Stimulated activated naive B cell treated with anti-CD40 and anti-IgM and Interleukin-4, amounts not matched to agents 10 μg/mL and 1 μg/mL and 100 μg/mL, for 72 hours (primary cell): ENCODE data around the gene OS9.

ENCODE experiments used
- ATAC-seq, 2 donors: fragments of 150-1000 bp; cut with Tn5 transposase; replicated peaks; 2 replicates each; pipeline ENCODE4 v1.10.0; 2021; ENCODE audit warnings: moderate library complexity in 1 of 2
- DNase-seq: peaks from one replicate; pipeline ENCODE4 v3.0.0; 2021
- H3K27ac Mint-ChIP-seq: one replicate; pipeline ENCODE4 v1.8.0; 2022; ENCODE audit warnings: mild to moderate bottlenecking, mixed read lengths
- H3K27me3 Mint-ChIP-seq, 2 donors: one replicate each; pipeline ENCODE4 v1.8.0; 2022; ENCODE audit warnings: mixed read lengths in 2 of 2
- H3K36me3 Mint-ChIP-seq, 2 donors: one replicate each; pipeline ENCODE4 v1.8.0; 2022; ENCODE audit warnings: mixed read lengths in 2 of 2, mild to moderate bottlenecking in 1 of 2
- H3K4me1 Mint-ChIP-seq, 2 donors: one replicate each; pipeline ENCODE4 v1.8.0; 2022; ENCODE audit warnings: mixed read lengths in 2 of 2, mild to moderate bottlenecking in 1 of 2
- H3K4me3 Mint-ChIP-seq, 2 donors: one replicate each; pipeline ENCODE4 v1.8.0; 2022; ENCODE audit warnings: mild to moderate bottlenecking in 2 of 2, mixed read lengths in 2 of 2, moderate library complexity in 1 of 2
- H3K9me3 Mint-ChIP-seq, 2 donors: one replicate each; pipeline ENCODE4 v1.8.0; 2022; ENCODE audit warnings: mixed read lengths in 2 of 2, mild to moderate bottlenecking in 1 of 2

OS9 gene

DNA sequence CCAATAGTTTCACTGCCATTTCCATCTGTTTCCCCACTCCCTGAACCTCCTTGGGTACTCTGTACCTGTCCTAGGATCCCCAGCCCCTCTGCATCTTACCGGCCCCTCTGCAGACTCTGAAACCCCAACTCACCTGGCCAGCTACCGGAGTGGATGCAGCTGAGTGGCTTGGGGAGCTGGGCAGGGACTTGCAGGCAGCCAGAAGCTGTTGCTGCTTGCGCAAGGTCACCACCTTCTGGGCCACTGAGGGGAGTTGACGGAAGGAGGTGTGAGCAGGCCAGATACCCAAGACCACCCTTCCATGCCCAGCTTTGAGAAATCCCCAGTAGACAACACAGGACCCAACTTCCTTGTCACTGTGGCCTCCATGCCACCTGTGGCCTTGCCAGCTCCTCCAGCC lies 38.3 kb downstream of the OS9 start:
- H3K27ac Mint-ChIP-seq = no peak overlapping the region
- H3K36me3 Mint-ChIP-seq = peaks cover 44 to 78% of the 10 kb centered on the region in 2 donors
- no peaks in the 10 kb centered on the region for H3K9me3 Mint-ChIP-seq
- ATAC-seq (no peak), DNase-seq (no peak)
- no peaks in the 10 kb centered on the region for H3K27me3 Mint-ChIP-seq
- H3K4me3 Mint-ChIP-seq = no peak overlapping the region
- peaks cover 0 to 5% of the 10 kb centered on the region in 2 donors for H3K4me1 Mint-ChIP-seq

DNA sequence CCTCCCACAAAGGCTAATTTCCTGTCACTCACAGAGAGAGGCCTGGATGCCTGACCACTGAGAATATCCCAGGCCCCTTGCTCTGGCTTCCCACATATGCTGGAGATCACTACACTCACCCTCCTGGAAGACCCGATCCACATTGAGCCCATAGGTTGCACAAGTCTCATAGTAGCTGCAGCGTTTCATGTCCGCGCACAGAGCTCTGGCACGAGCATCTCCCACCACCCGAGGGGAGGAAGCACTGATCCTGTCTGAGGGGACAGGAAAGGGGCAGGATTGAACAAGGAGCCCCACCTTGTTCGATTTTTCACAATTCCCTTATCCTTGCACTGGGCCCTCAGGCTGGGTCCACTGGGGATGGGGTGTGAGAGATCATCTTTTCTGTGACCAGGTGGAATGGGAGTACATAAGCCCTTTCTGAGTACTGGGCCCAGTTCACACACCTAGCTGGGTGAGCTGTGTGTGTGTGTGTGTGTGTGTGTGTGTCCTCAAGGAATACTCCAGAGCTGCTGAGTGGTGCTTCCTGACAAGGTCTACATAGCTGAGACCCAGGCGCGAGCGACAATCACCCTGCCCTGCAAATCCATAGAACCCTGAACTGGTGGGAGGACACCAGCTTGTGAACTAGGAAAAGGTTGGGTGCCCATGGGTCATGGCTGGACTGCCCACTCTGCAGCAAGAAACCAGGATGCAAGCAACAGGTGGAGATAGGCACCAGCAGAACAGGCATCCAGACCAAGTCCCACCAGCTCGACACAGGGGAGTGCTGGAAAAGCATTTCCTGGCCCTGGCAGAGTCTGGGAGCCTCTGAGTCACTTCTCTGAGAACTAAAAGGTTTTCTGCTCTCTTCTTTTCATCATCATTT lies 39.0 kb downstream of the OS9 start:
- H3K27ac Mint-ChIP-seq = no peak overlapping the region
- ATAC-seq = no peak
- H3K4me1 Mint-ChIP-seq = peaks cover 0 to 5% of the 10 kb centered on the region in 2 donors
- no peaks in the 10 kb centered on the region for H3K27me3 Mint-ChIP-seq
- H3K9me3 Mint-ChIP-seq = no peaks in the 10 kb centered on the region
- peaks cover 40 to 72% of the 10 kb centered on the region in 2 donors for H3K36me3 Mint-ChIP-seq
- H3K4me3 Mint-ChIP-seq = no peak overlapping the region
- no peak for DNase-seq

DNA sequence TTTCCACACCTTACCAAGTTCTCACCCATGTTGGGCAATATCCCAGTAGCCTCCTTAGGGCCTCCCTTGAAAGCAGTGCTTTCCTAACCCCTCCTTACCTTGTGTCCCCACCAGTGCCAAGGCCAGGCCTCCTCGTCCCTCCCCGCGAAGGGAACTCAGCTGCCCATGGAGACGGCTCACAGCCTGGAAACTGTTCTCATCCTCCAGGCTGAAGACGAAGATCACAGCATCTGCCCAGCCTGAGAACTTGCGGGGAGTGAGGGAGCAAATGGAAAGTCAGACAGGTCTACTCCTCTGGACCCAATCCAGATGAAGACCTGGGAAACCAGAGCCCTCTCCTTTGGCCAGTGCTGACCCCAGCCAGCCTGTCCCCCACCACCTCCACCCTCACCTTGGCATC lies 40.0 kb downstream of the OS9 start:
- Mint-ChIP-seq H3K4me1 (peaks cover 1 to 5% of the 10 kb centered on the region in 2 donors), H3K36me3 (peaks cover 37 to 66% of the 10 kb centered on the region in 2 donors), H3K9me3 (no peaks in the 10 kb centered on the region), H3K4me3 (no peak overlapping the region), H3K27ac (no peak overlapping the region), H3K27me3 (no peaks in the 10 kb centered on the region)
- ATAC-seq (no peak), DNase-seq (no peak)

DNA sequence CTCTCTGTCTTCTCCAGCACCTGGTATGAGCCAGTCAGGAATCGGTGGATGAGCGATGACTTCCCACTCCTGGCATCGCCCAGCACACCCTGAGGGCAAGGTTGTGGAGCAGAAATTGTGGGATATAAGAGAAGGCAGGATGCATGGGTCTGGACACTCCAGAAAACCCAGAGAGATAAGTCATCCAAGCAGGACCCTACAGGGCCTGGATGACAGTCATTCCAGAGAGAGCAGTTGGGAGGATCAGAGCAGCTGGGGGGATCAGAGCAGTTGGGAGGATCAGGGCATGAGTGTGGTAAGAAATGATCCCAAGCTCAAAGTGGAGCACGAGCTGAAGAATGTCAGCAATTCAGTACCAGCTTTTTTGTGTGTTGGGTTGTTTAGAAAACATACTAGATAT lies 40.7 kb downstream of the OS9 start:
- ATAC-seq = no peak
- no peak overlapping the region for H3K4me3 Mint-ChIP-seq
- peaks cover 37 to 69% of the 10 kb centered on the region in 2 donors for H3K36me3 Mint-ChIP-seq
- no peak overlapping the region for H3K27ac Mint-ChIP-seq
- DNase-seq = no peak
- no peaks in the 10 kb centered on the region for H3K27me3 Mint-ChIP-seq
- peaks cover 8 to 10% of the 10 kb centered on the region in 2 donors for H3K4me1 Mint-ChIP-seq
- no peaks in the 10 kb centered on the region for H3K9me3 Mint-ChIP-seq

DNA sequence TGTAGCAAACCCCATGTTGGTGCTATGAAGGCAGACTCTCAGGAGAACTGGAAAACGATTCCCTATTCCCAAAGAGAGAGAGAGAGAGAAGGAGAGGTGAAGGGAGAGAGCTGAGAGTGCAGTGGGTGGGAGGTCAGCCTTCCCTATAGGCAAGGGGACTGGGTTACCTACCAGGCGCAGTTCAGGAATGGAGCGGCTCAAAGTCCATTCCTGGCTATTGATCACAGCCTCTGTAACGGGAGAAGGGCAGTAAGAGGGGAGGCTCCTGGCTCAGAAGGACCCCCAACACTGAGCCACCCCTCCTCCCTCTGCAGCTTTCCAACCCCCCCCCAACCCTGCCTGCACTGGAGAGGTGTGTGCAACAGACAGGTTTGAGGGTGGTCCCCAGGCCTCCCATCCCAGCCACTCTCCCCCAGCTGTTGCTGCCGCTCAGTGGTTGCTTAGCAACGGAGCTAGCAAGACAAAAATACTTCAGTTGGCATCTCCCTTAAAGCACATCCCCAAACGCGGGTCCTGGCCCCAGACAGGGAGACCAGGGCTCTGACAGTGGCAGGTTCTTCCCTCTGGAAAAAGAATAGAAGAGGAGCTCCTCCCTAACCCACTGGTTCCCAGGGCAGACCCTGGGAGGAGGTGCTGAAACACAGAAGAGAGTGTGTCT lies 41.4 kb downstream of the OS9 start:
- Mint-ChIP-seq H3K9me3 (no peaks in the 10 kb centered on the region), H3K36me3 (peaks cover 35 to 67% of the 10 kb centered on the region in 2 donors), H3K4me3 (no peak overlapping the region), H3K4me1 (peaks cover 10 to 11% of the 10 kb centered on the region in 2 donors), H3K27ac (no peak overlapping the region), H3K27me3 (no peaks in the 10 kb centered on the region)
- no peak for ATAC-seq
- no peak for DNase-seq

DNA sequence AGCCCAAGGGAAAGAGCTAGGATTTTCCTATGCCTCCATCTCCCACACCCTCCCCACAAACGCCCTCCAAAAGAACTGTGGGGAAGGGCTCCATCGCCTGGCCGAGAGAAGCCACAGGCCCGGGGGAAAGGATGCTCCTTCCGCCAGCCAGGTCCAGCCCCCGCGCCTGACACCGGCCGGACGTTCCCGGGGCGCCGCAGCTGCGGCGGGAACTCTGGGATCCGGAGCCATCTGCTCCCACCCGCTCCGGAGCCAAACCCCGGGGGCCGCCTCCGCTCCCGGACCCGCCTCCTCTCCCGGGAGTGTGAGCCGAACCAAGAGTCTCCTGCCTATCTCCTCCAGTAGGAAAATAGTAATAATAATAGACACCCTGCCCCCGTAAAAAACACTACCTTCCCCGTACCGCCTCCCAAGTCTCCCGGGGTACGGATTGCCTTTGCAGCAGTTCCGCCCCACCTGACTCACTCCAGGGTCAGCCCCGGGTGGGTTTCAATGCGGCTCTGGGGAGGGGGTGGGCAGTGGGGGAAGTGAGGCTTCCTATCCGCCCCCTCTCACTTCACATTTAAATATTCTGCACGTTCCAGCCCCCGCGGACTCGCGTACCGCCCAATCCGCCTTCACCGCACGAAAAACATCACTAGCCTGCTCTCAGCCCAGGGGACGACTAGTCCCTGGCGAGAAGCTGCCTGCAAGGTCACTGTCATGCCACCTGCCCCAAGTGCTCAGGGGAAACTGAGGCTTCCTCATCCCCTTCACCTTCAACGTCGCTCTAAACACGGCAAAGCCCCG lies 42.2 kb downstream of the OS9 start:
- H3K4me1 Mint-ChIP-seq = peaks cover 17 to 20% of the 10 kb centered on the region in 2 donors
- no peaks in the 10 kb centered on the region for H3K9me3 Mint-ChIP-seq
- peak overlapping the region; percentile 76 for H3K27ac Mint-ChIP-seq
- DNase-seq = no peak
- H3K4me3 Mint-ChIP-seq = no peak overlapping the region
- no peak for ATAC-seq
- no peaks in the 10 kb centered on the region for H3K27me3 Mint-ChIP-seq
- peaks cover 29 to 59% of the 10 kb centered on the region in 2 donors for H3K36me3 Mint-ChIP-seq

DNA sequence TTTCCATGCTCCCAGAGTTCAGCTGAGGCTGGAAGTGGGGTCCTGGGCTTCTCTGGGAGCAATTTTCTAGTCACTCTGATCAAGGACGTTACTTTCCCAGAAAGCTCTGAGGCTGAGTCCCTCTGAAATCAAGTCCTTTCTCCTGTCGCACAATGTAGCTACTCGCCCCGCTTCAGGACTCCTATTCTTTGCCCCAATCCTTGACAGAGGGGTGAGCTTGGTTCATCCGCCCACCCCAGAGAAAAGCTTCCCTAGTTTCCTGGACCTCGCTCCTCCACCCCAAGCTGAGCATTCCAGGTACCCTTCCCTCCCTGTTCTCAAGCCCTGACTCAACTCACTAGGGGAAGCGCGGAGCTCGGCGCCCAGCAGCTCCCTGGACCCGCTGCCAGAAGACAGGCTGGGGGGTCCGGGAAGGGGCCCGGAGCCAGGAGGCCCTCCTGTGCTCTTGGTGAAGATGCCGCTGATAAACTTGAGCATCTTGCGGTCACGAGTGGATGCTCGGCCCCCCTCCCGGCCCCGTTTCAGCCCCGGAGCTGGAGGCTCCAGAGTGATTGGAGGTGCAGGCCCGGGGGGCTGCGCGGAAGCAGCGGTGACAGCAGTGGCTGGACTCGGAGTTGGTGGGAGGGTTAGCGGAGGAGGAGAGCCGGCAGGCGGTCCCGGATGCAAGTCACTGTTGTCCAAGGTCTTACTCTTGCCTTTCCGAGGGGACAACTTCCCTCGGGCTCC lies 43.0 kb downstream of the OS9 start:
- no peaks in the 10 kb centered on the region for H3K9me3 Mint-ChIP-seq
- no peak overlapping the region for H3K27ac Mint-ChIP-seq
- DNase-seq (no peak), ATAC-seq (no peak)
- peaks cover 22 to 27% of the 10 kb centered on the region in 2 donors for H3K4me1 Mint-ChIP-seq
- H3K4me3 Mint-ChIP-seq = no peak overlapping the region
- H3K36me3 Mint-ChIP-seq = peaks cover 24 to 52% of the 10 kb centered on the region in 2 donors
- no peaks in the 10 kb centered on the region for H3K27me3 Mint-ChIP-seq

DNA sequence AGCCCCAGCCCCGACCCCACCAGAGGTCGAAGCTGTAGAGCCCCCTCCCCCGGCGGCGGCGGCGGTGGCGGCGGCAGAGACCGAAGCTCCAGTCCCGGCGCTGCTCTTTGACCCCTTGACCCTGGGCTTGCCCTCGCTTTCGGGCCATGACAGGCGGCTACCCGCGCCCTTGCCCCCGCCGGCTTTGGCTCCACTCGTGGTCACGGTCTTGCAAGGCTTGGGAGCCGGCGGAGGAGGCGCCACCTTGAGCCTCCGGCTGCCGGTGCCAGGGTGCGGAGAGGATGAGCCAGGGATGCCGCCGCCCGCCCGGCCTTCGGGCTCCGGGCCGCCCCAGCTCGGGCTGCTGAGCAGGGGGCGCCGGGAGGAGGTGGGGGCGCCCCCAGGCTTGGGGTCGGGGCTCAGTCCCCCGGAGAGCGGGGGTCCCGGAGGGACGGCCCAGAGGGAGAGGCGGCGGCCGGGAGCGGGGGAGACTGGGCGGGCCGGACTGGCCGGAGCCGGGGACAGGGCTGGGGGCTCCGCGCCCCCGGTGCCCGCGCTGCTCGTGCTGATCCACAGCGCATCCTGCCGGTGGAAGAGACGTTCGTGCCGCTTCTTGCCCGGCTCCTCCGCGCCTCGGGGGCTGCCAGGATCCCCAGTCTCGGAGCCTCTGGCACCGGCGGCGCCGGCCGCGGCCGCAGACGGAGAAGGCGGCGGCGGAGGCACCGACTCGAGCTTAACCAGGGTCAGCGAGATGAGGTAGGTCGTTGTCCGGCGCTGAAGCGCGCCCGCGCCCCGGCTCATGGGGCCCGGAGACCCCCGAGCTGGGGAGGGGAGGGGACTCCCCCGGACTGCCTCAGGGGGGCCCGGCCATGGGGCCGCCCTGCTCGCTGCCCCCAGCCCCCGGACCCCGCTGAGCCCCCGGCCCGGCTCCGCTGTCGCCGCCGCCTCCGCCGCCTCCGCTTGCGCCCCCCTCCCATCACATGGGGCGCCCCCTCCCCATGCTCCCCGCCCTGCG lies 43.8 kb downstream of the OS9 start:
- H3K27ac Mint-ChIP-seq = no peak overlapping the region
- ATAC-seq = no peak
- H3K4me1 Mint-ChIP-seq = peaks cover 26 to 35% of the 10 kb centered on the region in 2 donors
- H3K36me3 Mint-ChIP-seq = peaks cover 18 to 44% of the 10 kb centered on the region in 2 donors
- no peak overlapping the region for H3K4me3 Mint-ChIP-seq
- no peaks in the 10 kb centered on the region for H3K27me3 Mint-ChIP-seq
- no peaks in the 10 kb centered on the region for H3K9me3 Mint-ChIP-seq
- no peak for DNase-seq

DNA sequence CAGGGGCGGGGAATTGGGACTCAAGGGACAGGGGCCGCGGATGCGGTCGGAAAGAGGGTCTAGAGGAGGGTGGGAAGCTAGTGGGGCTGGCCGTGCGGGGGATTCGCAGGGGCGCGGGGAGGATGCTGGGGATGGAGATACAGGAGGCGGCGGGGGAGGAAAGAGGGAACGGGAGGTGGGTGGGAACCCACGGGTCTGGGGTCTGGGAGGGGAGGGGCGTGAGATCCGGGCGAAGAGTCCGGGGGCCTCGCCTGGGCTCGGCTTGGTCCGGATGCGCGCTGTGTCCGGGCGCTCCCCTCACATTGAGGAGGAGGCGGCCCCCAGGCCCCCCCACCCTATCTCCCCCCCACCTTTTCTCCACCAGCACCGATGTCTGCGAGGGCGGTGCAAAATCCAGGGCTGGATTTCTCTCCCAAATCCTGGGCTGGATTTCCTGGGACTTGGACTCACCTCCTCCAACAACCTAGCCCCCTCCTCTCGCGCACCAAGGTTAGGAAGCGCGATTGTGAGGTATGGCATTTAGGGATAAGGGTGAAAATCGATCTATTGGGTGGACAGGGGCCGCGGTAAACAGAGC lies 44.8 kb downstream of the OS9 start, which contains the start of gene AGAP2:
Gene AGAP2 (minus strand): TSS at position 82 of the 577 bp plus-strand sequence. CDS start 496 bp downstream, outside the sequence.
- Mint-ChIP-seq H3K27ac (peak within 1 kb of the TSS; percentile 75), H3K9me3 (no peaks in the 10 kb centered on the region), H3K36me3 (peaks cover 14 to 34% of the 10 kb centered on the region in 2 donors), H3K4me3 (peak within 1 kb of the TSS in 1 of 2 donors; percentile 45), H3K27me3 (no peaks in the 10 kb centered on the region), H3K4me1 (peaks cover 26 to 35% of the 10 kb centered on the region in 2 donors)
- no peak for ATAC-seq
- DNase-seq = no peak

DNA sequence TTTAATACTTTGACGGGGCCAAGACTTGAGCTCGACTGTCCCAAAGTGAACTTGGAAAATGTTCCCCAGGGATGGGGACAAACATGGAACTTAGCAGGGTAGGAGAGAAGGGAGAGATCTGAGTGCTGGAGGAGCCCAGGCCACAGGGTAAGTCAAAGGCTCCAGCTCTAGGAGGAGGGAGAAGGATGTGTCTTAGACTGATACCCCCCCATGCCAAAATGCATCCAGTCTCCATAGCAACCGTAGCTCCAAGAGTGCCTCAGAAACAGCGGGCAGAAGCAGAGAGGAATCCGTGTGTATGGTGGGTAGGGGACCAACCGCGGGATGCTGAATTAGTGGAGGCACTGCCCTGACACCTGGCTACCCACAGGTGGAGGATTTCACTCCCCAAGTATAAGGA lies 45.5 kb downstream of the OS9 start:
- H3K27me3 Mint-ChIP-seq = no peaks in the 10 kb centered on the region
- peak overlapping the region; percentile 75 for H3K27ac Mint-ChIP-seq
- H3K4me1 Mint-ChIP-seq = peaks cover 29 to 40% of the 10 kb centered on the region in 2 donors
- H3K9me3 Mint-ChIP-seq = no peaks in the 10 kb centered on the region
- peaks cover 12 to 29% of the 10 kb centered on the region in 2 donors for H3K36me3 Mint-ChIP-seq
- H3K4me3 Mint-ChIP-seq = peak overlapping the region in 1 of 2 donors; percentile 45
- no peak for DNase-seq
- ATAC-seq = no peak

DNA sequence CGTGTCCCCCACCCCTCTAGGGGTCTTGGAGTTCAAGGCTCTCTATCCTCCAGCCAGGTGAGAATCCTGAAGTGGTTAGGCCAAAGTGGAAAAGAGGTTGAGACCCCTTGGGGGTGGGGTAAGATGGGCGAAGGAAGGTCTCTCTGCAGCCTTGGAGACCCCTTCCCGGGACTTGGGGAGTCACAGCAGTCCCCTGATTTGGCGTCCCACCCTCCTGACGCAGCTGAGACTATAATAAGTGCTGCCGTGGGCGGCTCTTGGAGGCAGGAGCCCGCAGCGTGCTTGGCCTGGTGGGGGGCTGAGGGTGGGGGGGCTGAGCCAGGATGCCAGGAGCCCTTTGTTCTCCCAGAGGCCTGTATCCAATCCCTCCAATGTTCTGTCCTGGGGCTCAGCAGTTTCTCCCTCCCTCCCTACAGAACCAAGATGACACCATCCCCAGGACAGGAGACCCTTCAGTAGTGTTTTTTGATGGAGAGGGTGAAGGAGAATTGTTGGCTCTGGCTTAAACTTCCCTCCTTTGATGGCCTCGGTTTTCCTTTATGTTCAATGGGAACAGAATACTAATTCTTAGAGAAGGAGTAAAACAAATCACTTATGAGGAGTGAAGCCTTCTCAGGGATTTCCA lies 46.1 kb downstream of the OS9 start:
- Mint-ChIP-seq H3K27me3 (no peaks in the 10 kb centered on the region), H3K27ac (no peak overlapping the region), H3K9me3 (no peaks in the 10 kb centered on the region), H3K4me3 (no peak overlapping the region), H3K36me3 (peaks cover 9 to 27% of the 10 kb centered on the region in 2 donors), H3K4me1 (peaks cover 32 to 43% of the 10 kb centered on the region in 2 donors)
- DNase-seq (no peak), ATAC-seq (no peak)

DNA sequence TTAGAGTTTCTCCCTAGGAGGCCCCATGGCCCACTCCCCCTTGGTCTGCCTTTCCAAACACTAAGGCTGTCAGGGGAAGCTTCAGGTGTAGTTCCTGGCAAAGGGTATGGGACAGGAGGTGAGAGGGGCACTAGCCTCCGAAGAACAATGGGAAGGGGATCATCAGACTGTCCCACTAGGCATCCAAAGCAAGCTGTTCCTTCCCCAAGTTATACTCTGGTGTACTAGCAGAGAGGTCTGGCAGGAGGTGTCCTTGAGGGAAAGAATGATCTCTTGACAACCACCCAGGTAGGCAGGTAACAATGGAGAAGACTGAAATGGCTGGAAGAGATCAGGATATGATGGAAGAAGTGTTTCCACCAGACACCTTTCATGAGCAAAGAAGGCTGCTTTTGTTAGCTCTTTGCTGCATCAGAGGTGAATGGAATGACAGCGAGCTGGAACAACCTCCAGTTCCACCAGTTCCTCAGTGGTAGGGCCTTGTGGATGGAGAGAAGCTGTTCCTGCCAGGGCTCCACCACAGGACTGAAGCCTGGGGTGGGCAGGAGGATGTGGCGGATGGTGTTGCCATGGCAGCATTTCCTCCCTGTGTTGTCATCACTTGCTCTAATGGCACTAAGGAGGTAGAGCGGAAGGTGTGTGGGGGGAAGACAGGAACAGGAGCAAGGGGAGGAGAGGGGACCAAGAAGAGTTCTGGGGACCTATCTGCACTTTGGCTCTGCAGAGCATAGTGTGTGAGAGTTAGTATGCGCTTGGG lies 46.9 kb downstream of the OS9 start:
- H3K36me3 Mint-ChIP-seq = peaks cover 9 to 27% of the 10 kb centered on the region in 2 donors
- peak; percentile 41 for ATAC-seq
- DNase-seq = no peak
- H3K9me3 Mint-ChIP-seq = no peaks in the 10 kb centered on the region
- peak overlapping the region; percentile 91 for H3K27ac Mint-ChIP-seq
- no peaks in the 10 kb centered on the region for H3K27me3 Mint-ChIP-seq
- peak overlapping the region; percentile 85 to 92 for H3K4me3 Mint-ChIP-seq
- H3K4me1 Mint-ChIP-seq = peaks cover 36 to 50% of the 10 kb centered on the region in 2 donors
